Smooth muscle cell of the brain vasculature (primary cell): Measurements from ENCODE around the gene HTR3B.
"Not testable (repeated sequence)": the region's sequence is repeated elsewhere in the genome, so short reads cannot be mapped to it uniquely, and the experiment has no call there.

ENCODE experiments used
- DNase-seq: peaks from one replicate; pipeline ENCODE4 v3.0.0-alpha.2; 2012; ENCODE audit warnings: low read depth, low spot score

The HTR3B gene

GRCh38 chr11:113946162-113946561 is 41.6 kb downstream of the HTR3B start:
- DNase-seq, result not testable (repeated sequence)

DNA sequence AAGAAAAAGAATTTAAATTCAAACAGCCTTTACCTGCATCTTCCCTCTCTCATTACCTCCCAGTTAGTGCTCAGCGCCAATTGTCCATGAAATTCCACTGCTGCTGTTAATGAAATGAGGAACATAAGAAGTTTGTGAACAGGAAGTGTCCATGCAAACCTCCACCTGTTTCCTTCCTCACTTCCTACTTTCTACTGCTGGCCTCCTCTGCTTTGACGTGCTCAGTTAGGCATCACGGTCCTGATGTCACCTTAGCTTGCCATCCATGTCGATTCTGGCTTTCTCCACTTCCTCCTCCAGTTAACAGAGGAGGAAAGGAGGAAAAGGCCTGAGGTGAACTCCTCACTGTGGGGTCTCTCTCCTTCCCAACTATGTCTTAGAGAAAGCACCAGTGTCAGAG is 43.4 kb downstream of the HTR3B start:
- no peak for DNase-seq

GRCh38 chr11:113949891-113950290 is 45.3 kb downstream of the HTR3B start:
- no peak for DNase-seq

GRCh38 chr11:113951537-113951936 is 46.9 kb downstream of the HTR3B start:
- DNase-seq, result no peak

GRCh38 chr11:113952070-113952469 is 47.5 kb downstream of the HTR3B start:
- DNase-seq, result no peak

- DNase-seq, result no peak
These were observed 48.0 kb downstream of the HTR3B start for GRCh38 chr11:113952588-113952987.

GRCh38 chr11:113954235-113954634 is 49.6 kb downstream of the HTR3B start:
- no peak for DNase-seq

GRCh38 chr11:113956986-113957385 is 52.4 kb downstream of the HTR3B start:
- no peak for DNase-seq

DNA sequence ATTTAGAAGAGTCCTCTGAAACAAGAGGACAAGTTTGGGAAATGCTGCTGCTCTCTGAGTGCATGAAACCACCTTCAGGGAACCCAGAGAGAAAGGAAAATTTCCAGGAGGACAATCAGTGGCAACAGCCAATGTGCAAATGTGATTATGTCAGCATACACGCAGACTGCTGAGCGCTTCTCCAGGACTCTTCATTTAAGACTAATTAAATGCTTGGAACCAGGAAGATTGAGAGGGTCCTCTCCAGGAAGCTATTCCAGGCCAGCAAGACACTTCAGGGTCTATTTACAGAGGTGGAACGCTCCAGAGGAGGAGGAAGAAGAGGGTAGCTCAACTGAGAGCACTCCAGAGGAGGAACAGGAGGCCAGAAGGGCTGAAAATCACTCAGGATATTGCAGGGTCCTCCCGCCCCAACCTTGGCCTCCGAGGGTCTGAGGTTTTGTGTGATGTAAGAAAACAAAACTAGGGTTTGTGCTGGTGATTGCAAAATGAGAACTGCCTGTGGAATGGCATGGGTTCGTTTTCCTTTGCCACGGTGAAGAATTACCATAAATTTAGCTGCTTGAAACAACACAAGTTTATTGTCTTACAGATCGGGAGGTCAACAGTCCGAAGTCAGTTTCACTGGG is 56.2 kb downstream of the HTR3B start:
- DNase-seq, result no peak

GRCh38 chr11:113967361-113967760 is 62.8 kb downstream of the HTR3B start:
- no peak for DNase-seq

DNA sequence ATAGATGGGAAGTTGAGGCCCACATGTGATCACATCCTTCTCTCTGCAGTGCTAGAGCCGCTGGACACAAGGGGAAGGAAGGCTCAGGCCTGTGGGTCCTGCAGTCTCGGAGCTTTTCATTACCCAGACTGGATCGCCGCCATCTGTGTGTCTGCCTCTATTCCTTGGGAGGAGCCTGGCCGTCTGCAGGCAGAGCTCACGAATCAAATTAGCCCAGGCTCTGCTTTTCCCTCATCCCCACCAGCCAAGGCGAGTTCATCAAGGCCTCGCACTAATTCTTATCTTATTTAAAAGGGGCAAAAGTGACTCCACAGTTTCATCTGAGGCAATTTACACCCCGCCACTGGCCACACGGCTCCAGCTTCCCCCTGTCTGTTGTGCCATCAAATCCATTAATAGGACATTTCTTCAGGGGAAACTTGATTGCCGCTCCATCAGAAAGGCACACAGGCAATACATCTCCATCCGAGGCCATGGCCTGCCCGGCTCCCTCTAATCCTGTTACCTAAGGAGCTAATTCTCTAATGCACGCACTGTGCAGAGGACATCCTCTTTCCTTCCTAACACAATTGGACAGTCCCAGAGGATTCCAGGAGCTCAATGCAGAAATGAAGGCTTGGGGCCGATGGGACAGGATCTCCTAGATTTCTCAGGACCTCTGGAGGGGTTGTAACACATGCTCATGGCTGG is 67.1 kb downstream of the HTR3B start:
- no peak for DNase-seq

DNA sequence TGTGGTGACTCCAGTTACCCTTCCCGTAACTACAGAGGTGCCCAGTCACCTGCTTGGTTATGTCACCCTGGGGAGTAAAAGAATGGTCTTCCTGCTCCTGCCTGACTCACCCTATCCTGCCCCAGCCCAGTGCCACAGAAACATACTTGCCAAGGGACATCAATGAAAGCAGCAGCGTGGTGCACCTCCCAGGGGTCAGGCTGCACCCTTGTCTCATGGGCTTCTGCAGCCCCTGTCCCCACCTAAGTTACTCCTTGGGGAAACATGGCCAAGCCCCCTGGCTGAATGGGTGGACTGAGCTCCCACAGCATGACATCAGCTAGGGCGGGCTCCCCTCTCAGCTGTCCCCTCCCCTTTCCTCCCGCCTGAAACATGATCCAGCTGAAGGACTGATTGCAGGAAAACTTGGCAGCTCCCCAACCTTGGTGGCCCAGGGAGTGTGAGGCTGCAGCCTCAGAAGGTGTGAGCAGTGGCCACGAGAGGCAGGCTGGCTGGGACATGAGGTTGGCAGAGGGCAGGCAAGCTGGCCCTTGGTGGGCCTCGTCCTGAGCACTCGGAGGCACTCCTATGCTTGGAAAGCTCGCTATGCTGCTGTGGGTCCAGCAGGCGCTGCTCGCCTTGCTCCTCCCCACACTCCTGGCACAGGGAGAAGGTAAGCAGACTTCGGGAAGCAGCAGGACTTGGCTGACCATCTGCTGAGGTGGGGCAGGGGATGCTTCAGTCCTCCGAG is 70.3 kb downstream of the HTR3B start, which contains the start of gene HTR3A:
Gene HTR3A, plus strand, starts transcription at position 368 of the 730 bp plus-strand sequence. Its CDS starts 218 bp downstream, at position 586.
- no peak for DNase-seq

DNA sequence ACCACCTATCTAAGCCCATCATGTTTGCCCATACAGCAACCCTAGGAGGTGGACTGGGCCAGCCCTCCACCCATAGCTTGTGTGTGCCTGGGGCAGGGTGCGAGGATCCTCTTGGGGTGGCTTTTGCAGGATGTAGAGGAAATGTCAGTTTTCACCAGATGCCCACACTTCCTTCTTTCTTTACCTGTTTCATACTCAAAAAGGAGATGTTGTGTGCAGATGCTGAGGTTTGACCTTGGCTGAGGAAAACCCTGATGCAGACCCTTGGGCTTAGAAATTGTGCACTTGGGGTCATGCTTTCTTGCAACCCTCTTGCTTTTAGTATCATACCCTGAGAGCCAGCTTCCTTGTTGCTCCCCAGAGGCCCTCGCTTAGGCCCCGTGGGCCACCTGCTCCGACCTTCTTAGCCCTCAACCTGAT is 72.5 kb downstream of the HTR3B start:
- DNase-seq, result no peak

- DNase-seq, result no peak
These were observed 73.1 kb downstream of the HTR3B start for GRCh38 chr11:113977701-113978100.

DNA sequence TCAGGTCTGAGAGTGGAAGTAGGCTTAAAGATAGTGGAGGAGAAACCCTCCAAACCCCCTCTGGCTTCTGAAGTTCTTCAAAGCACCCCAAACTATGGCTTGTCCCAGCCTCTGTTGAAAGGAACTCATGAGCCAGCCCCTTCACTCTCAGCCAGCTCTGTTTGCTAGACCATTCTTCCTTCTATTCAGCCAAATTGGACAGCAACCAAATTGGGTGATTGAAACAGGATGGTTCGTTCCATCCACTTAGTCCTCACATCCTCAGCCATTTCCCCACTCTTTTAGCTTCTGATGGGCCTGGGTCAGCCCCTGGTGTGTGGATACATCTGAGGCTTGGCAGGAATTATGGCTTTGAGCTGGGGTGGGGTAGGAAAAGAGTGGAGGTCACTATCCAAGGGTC is 74.8 kb downstream of the HTR3B start:
- DNase-seq, result no peak

DNA sequence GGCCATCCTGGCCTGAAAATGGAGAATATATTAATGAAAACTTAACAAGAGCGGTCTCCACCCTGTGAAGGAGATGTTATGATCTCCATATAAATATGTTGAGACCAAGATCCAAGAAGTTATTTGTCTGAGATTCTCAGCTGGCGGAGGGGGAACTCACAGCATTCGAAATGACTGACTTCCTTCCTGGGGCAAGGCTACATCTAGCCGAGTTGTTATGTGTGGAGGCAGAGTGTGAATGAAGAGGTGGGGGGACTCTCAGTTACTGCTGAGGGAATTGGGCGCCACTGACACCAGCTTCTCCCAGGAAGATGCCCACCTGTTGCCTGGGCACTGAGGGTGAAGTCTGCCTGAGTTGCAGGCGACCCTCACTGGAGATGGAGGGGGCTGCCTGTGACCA is 76.2 kb downstream of the HTR3B start:
- no peak for DNase-seq

GRCh38 chr11:113982306-113982705 is 77.7 kb downstream of the HTR3B start:
- DNase-seq, result no peak

- no peak for DNase-seq
These were observed 80.2 kb downstream of the HTR3B start for GRCh38 chr11:113984781-113985180.

- DNase-seq, result no peak
These were observed 81.3 kb downstream of the HTR3B start for GRCh38 chr11:113985906-113986305.

- DNase-seq, result no peak
These were observed 82.0 kb downstream of the HTR3B start for GRCh38 chr11:113986351-113987140.

- DNase-seq, result no peak
These were observed 84.8 kb downstream of the HTR3B start for GRCh38 chr11:113989381-113989780.

DNA sequence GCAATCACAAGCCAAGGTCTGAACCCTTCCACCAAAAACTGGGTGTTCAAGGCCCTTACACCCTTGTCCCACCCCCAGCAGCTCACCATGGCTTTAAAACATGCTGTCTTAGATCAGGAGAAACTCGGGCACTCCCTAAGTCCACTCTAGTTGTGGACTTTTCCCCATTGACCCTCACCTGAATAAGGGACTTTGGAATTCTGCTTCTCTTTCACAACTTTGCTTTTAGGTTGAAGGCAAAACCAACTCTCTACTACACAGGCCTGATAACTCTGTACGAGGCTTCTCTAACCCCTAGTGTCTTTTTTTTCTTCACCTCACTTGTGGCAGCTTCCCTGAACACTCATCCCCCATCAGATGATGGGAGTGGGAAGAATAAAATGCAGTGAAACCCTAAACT is 85.3 kb downstream of the HTR3B start:
- no peak for DNase-seq
